Measurements from ENCODE around the gene CRB2.

DNA sequence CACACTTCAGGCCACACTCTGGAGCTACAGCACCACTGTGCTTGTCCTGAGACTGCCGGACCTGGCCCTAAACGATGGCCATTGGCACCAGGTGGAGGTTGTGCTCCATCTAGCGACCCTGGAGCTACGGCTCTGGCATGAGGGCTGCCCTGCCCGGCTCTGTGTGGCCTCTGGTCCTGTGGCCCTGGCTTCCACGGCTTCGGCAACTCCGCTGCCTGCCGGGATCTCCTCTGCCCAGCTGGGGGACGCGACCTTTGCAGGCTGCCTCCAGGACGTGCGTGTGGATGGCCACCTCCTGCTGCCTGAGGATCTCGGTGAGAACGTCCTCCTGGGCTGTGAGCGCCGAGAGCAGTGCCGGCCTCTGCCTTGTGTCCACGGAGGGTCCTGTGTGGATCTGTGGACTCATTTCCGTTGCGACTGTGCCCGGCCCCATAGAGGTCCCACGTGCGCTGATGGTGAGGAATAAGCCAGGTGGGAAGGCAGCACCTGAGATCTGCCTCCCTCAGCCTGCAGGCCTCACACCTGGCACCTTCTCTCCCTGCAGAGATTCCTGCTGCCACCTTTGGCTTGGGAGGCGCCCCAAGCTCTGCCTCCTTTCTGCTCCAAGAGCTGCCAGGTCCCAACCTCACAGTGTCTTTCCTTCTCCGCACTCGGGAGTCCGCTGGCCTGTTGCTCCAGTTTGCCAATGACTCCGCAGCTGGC lies 14.7 kb downstream of the CRB2 start:
- TF ChIP-seq EP300 (IDR thresholded peaks at IDR 0.05) = no peak
- TF ChIP-seq, protein P1, sequence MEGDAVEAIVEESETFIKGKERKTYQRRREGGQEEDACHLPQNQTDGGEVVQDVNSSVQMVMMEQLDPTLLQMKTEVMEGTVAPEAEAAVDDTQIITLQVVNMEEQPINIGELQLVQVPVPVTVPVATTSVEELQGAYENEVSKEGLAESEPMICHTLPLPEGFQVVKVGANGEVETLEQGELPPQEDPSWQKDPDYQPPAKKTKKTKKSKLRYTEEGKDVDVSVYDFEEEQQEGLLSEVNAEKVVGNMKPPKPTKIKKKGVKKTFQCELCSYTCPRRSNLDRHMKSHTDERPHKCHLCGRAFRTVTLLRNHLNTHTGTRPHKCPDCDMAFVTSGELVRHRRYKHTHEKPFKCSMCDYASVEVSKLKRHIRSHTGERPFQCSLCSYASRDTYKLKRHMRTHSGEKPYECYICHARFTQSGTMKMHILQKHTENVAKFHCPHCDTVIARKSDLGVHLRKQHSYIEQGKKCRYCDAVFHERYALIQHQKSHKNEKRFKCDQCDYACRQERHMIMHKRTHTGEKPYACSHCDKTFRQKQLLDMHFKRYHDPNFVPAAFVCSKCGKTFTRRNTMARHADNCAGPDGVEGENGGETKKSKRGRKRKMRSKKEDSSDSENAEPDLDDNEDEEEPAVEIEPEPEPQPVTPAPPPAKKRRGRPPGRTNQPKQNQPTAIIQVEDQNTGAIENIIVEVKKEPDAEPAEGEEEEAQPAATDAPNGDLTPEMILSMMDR (IDR thresholded peaks at IDR 0.05) = no peak
